ENCODE data around the gene IL5RA.

The IL5RA gene

DNA sequence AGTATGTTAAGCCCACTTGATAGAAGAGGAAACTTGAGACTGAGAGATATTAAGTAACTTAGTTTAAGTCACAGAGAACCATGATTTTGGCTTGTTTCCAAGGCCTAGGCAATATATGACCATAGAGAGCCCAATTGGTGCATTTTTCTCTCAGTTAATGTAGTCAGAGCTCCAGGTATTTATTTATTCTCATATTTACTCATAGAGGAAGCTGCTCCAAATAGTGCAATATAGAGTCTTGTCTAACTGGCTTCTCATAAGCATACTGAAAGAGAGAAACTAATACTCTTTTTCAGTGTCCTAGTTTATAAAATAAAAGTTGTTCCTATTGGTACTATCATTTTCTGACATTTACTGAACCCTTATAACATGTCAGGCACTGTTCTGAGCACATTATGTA is 31.8 kb upstream of the IL5RA start:
- in situ Hi-C loops (cut with MboI; ENCODE audit: low sequenced_read_pairs, unreplicated experiment), result no loop called here
- DNase-seq (ENCODE audit: low spot score), result no peak
- TF ChIP-seq, protein P1, sequence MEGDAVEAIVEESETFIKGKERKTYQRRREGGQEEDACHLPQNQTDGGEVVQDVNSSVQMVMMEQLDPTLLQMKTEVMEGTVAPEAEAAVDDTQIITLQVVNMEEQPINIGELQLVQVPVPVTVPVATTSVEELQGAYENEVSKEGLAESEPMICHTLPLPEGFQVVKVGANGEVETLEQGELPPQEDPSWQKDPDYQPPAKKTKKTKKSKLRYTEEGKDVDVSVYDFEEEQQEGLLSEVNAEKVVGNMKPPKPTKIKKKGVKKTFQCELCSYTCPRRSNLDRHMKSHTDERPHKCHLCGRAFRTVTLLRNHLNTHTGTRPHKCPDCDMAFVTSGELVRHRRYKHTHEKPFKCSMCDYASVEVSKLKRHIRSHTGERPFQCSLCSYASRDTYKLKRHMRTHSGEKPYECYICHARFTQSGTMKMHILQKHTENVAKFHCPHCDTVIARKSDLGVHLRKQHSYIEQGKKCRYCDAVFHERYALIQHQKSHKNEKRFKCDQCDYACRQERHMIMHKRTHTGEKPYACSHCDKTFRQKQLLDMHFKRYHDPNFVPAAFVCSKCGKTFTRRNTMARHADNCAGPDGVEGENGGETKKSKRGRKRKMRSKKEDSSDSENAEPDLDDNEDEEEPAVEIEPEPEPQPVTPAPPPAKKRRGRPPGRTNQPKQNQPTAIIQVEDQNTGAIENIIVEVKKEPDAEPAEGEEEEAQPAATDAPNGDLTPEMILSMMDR (IDR thresholded peaks at IDR 0.05; ENCODE audit: borderline replicate concordance, control extremely low read depth, extremely low read depth, insufficient read depth, missing control alignments), result no peak

DNA sequence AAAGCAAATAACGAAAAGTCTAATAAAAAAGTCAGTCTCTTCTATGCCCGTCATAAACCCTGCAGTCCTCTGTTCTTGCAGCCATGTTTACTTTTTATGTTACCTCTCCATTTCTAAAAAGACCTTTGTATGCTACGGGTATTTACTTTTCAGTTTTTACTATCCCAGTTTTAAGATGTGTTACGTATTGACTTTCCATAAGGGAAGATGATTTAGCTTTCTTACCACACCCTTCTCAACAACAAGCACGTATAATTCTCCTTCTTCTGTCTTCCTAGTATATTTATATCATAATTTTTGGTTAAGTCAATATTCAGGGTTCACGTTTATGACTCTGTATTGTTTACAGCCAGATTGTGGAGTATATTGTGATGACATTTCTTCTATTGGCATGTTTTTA is 27.4 kb upstream of the IL5RA start:
- TF ChIP-seq, protein P1 (IDR thresholded peaks at IDR 0.05; ENCODE audit: borderline replicate concordance, control extremely low read depth, extremely low read depth, insufficient read depth, missing control alignments), result no peak
- in situ Hi-C loops (cut with MboI; ENCODE audit: low sequenced_read_pairs, unreplicated experiment), result no loop called here
- DNase-seq (ENCODE audit: low spot score), result no peak

DNA sequence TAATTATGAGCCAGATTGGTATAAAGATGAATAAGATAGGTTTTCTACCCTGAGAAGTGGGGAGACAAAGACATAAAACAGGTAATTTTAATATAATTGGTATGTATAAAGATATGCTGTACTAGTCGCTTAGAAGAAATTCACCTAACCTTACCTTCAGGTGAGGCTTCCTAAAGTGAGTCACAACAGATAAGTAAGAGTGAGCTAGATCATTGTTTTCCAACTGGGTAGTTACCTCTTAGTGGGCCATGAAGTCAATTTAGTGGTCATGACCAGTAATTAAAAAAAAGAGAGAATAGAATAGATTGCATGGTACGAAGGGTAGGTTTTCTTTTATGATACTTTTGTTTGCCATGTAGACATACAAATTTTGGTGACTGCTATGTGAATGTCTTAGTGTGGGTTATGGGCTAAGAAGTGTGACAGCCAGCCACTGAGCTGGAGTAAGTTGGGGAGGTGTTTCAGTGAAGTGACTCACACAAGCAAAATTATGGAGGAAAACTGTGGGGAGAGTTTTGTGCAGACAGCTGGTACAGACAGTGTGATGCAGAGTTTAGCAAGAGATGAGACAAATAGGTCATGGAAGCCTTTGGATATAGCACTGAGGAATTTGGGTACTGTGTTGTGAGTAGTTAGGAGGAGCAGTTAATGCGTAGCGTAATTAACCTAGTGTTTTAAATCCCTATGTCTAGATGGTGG is 24.7 kb upstream of the IL5RA start:
- in situ Hi-C loops (cut with MboI; ENCODE audit: low sequenced_read_pairs, unreplicated experiment), result no loop called here
- TF ChIP-seq, protein P1 (IDR thresholded peaks at IDR 0.05; ENCODE audit: borderline replicate concordance, control extremely low read depth, extremely low read depth, insufficient read depth, missing control alignments), result no peak
- DNase-seq (ENCODE audit: low spot score), result no peak

- TF ChIP-seq, protein P1 (IDR thresholded peaks at IDR 0.05; ENCODE audit: borderline replicate concordance, control extremely low read depth, extremely low read depth, insufficient read depth, missing control alignments), result no peak
- in situ Hi-C loops (cut with MboI; ENCODE audit: low sequenced_read_pairs, unreplicated experiment), result no loop called here
- no peak for DNase-seq (ENCODE audit: low spot score)
Observed at GRCh38 chr3:3133500-3133899, 23.3 kb upstream of the IL5RA start.

- in situ Hi-C loops (cut with MboI; ENCODE audit: low sequenced_read_pairs, unreplicated experiment), result no loop called here
- TF ChIP-seq, protein P1 (IDR thresholded peaks at IDR 0.05; ENCODE audit: borderline replicate concordance, control extremely low read depth, extremely low read depth, insufficient read depth, missing control alignments), result no peak
Observed at GRCh38 chr3:3129579-3129978, 19.4 kb upstream of the IL5RA start.

GRCh38 chr3:3127432-3128010 is 17.3 kb upstream of the IL5RA start:
- TF ChIP-seq, protein P1 (IDR thresholded peaks at IDR 0.05; ENCODE audit: borderline replicate concordance, control extremely low read depth, extremely low read depth, insufficient read depth, missing control alignments), result no peak
- in situ Hi-C loops (cut with MboI; ENCODE audit: low sequenced_read_pairs, unreplicated experiment), result no loop called here
- peak; percentile 32 for DNase-seq (ENCODE audit: low spot score)

More at GRCh38 chr3:3129579-3129978, 19.4 kb upstream of the IL5RA start:
- no peak for DNase-seq (ENCODE audit: low spot score)

Data from GM13976 (cell line).